ENCODE results near the gene TCFL5.

Gene TCFL5

DNA sequence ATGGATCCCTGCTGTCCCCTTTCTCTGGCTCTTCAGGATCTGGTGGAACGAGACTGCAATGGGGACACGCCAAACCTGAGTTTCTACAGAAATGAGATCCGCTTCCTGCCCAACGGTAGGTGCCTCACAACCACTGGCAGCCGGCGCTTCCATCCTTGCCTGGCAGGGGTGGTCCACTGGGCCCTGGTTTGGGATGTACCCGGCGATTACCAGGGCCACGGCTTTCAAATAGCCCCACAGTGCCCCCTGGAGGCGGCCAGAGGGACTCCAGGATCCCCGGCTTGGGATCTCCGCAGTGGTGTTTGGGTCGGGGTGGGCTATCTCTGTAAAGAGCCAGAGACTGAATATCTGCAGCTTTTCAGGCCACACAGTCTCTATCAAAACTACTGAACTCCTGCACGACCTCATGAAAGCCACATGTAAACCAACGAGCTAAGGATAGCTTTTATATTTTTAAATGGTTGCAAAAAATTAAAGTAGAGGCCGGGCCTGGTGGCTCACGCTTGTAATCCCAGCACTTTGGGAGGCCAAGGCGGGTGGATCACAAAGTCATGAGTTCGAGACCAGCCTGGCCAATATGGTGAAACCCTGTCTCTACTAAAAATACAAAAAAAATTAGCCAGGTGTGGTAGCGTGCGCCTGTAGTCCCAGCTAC is 53.3 kb downstream of the TCFL5 start:
- peak; percentile 10 to 39 for DNase-seq

DNA sequence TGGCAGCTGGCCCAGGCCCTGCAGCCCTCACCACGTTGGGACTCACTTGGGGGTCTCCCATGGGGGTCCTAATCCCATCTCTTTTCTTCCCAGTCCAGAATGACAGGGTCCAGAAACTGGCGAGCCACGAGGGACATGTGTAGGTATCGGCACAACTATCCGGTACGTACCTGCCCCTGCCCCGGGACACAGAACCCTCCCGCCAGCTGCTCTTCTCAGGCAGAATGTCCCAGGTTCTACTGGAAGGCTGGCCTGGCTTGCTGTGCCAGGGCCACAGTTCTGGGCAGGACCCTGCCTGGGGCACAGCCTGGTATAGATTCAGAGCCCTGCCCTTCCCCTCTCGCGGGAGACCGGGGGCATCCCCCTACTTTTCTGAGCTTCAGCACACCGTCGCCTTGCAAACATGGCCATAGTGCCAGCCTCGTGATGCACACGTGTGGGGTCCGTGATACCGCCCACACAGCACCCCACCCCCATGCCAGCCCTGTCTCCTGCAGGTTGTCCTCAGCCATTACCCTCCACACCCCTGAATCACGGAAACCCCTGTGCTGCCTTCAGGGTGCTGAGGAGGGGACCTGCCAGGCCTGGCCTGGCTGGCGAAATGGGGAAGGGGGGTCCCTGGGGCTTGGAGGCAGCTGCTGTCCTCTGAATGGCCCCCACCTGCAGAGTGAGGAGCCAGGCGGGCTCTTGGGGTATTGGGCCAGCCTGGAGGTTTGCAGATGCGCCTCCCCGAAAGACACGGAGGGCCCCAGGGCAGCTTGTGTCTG is 54.0 kb downstream of the TCFL5 start:
- DNase-seq: no peak

DNA sequence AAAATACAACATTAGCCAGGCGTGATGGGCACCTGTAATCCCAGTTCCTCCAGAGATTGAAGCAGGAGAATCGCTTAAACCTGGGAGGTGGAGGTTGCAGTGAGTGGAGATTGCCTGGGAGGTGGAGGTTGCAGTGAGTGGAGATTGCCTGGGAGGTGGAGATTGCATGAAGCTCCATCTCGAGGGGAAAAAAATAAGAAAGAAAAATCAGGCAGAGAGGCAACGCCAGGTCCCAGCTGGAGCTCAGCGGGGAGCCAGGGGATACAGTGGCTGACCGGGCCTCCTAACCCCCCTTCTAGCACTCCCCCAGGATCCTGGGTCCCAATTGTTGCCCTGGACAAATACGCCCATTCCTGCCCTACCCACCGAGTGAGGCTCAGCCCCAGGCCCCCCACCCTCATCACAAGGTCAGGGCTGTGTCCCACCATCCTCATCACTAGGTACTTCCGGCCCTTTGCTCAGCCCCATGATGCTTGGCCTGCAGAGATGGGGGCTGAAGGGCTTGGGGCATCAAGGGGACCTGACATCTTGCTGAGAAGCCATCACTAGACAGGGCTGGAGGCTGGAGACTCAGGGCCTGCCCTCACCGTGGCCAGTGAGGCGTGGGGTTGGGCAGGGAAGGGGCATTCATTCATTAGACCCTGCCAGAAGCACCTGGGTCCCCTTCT is 55.1 kb downstream of the TCFL5 start:
- no peak for DNase-seq

GRCh38 chr20:62805711-62806382 is 55.8 kb downstream of the TCFL5 start:
- DNase-seq: no peak

- DNase-seq: no peak
Observed at GRCh38 chr20:62805155-62805710, 56.4 kb downstream of the TCFL5 start.

- peak; percentile 17 to 57 for DNase-seq
Observed at GRCh38 chr20:62804627-62805154, 56.9 kb downstream of the TCFL5 start, which contains the start of gene OGFR. Gene OGFR (plus strand): TSS chr20:62804835. CDS start chr20:62804860, 25 bp downstream.

GRCh38 chr20:62804021-62804626 is 57.5 kb downstream of the TCFL5 start:
- DNase-seq: peak in 1 of 2 experiments; percentile 26

GRCh38 chr20:62802026-62802712 is 59.5 kb downstream of the TCFL5 start:
- no peak for DNase-seq

DNA sequence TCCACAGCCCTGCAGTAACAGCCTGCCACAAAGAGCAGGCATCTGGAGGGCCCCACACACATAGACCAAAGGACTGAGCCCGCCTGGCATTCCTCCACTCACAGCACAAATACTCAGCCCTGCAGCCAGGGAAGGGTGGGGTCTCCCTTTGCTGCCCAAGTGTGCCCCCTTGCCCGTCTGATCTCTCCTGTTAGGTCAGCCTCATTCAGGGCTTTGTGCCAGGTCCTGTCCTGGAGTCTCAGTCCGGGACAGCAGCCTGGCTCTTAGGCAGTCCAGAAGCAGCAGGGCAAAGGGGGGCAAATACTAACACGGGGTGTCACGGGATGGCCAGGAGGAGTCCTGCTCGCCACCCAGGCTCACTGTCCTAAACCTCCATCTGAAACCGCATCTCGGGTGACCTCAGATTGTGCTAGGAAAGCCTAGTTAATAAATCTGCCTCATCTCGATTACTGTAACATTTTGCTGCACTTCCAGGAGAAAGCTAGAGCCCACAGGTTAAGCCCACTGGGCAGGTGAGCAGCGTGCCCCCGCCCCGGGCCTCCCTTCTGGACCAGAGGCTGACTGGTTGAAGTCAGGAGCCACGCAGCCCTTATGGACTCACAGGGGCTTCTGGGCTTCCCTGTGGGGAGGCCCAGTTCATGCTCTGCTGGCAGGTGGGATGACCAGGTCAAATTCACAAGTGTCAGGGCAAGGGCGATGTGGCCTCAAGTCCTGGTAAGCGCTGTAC is 60.2 kb downstream of the TCFL5 start:
- DNase-seq: no peak

DNA sequence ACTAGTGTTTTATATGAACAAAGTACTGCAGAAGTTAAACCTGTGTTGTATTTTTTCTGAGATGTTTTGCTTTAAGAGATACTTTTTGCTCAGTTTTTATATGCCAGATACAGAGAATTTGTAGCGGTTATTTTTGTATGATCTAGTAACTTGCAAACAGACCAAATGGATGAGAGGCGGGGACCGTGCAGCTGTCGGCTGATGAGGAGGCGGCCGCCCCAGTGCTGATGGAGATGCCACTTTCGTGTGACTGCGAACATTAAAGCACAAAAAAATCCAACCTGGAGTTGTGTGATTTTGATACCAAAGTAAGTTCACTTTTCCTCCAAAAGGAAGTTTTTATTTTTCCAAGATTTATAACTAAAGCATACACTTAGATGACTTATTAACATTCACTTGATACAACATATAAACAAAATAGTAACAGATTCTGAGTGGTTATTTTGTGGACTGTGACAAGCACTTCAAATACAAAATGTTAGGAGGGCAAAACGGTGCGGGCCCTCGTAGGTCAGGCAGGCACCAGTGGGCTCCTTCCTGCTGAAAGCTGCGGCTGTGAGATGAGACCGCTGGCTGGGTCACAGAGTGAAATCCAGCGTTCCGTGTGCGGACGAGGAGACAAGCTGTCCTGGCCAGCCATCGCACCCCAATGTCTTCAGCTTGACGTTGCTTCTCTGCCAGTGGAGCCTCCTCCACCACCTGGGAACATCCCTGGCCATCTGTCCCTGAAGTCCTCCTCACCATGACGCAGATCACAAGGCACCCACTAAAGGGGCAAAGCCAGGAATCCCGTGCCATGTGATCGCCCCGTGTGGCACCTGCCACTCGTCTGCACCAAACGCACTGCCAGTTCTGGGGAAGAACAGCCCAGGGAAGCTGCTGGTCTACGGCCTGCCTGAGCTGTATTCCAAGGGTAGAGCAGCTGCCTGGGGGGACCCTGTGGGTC is 61.0 kb downstream of the TCFL5 start:
- no peak for DNase-seq

DNA sequence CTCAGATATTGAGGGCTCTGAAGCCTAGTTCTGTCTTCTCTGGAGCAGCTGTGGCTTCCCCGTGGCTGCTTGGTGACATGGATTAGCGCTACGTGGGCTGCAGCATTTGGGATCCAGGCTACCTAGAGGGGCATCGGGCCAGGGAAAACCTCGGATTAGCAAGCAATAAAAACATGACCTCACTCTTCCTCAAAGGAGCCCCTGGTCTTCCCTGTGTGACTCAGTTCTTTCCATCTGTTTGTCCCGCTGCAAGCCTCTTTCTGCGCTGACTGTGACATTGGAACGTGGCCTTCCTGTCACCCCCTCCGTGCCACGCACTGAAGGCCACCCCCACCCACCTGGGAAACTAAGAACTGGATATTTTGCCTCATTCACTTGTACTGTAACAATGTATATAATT is 61.7 kb downstream of the TCFL5 start:
- DNase-seq: no peak

- no peak for DNase-seq
Observed at GRCh38 chr20:62799459-62799858, 62.2 kb downstream of the TCFL5 start.

GRCh38 chr20:62799036-62799435 is 62.6 kb downstream of the TCFL5 start:
- no peak for DNase-seq

DNA sequence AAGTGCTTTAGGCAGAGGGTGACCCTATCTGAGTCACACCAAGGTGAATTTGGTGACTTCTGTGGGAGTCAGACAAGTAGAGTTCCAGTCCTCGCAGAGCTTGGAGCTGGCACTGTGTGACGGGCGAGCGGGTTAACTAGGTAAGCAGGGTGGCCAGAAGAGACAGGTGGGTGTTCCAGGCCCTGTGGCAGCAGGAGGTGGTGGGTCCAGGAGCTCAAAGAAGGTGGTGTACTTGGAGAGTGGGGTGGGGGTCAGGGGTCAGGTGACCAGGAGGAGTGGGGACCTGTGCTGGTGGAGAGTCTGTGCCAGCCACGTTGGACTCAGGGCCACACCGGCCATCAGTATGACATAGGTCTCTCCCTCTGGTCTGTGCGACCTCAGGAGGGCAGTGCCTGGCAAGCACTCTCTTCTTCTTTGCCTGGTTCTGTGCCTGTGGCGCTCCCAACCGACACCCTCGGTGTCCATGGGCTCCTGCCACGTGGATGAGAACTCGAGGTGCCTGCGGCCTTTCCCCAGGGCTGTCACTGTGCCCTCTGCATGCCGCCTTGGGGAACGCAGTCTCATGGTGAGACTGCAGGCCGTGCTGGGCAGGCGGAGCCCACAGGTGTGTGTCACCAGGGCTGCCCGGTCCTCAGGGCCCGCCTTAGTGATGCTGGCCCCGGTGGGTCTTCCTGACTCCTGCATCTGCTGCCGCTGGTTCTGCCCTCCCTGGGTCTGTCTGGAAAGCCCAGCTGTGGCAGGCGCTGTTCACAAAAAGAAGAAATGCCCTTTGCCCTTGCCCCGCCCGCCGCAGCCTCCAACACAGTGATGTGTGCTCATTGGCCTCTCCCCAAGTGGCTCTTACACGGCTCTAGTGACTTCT is 63.7 kb downstream of the TCFL5 start:
- no peak for DNase-seq

DNA sequence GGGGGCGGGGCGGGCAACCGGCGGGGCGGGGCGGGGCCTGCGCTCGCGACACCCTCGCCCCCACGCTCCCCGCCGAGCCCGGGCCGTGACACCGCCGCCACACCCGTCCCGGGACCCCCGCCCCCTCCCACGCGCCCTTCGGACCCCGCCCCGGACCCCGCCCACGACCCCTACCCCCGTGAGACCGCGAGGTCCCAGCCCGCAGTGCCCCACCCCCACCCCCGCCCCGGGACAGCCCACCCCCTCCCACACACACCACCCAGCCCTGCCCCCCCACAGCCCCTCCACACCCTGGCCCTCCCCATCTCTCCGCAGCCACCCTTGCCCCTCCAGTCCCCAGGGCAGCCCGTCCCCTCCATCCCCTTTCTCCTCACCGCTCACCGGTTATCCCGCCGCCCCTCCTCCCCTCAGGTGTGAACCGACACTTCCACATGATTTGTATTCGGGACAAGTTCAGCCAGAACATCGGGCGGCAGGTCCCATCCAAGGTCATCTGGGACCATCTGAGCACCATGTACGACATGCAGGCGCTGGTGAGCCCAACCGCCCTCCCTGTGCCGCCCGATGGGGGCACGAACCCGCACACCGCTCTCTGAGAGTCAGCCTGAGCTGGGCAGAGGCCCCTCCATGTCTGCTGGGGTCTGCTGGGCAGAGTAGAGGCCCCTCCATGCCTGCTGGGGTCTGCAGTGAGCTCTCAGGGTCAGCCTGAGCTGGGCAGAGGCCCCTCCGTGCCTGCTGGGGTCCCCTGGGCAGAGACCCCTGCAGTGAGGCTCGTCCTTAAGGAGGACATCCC is 64.7 kb downstream of the TCFL5 start:
- DNase-seq: no peak

DNA sequence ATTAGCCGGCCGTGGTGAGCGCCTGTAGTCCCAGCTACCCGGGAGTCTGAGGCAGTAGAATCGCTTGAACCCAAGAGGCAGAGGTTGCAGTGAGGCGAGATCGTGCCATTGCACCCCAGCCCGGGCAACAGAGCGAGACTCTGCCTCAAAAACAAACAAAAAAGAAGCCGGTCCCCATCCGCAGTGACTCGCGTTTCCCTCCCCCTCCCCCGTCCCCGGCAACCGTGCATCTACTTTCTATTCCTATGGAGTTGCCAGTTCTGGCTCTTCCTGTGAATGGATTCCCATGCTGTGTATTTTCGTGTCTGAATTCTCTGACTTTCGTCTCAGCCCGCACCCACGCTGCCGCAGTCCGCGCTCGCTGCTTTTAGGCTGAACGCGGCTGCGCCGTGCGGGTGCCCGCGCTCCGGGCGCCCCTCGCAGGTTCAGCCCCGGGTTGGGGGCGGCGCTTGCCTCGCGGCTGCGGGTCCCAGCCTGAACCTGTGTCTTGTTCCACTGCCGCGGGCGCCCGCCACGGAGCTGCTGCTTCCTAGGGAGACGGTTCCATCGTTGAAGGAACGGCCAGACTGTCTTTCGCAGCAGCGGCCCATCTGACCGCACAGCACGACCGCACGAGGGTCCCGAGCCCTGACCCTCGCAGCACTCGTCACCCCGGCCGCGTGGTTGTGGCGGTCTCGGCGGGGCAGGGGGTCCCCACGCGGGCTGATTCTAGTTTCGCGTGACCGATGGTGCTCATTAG is 66.4 kb downstream of the TCFL5 start:
- DNase-seq: peak; percentile 35 to 51

Data from Kasumi-1 (cell line).